HCT116 (cell line): ENCODE data around the gene ACSL3.

Experiments
- YY1 ChIP-seq: IDR thresholded peaks from 2 replicates; pipeline ENCODE4 v1.6.1; 2011; ENCODE audit warnings: low read length, low read depth, moderate library complexity, mild to moderate bottlenecking; ENCODE audit not compliant: insufficient replicate concordance; ENCODE audit errors: extremely low read depth
- TF ChIP-seq, protein P1 (sequence below), 3 experiments: fragments of 200-600 bp in 1 of 3; sonication (generic) in 1 of 3; IDR thresholded peaks in 2 of 3; conservative IDR thresholded peaks in 1 of 3; 2 replicates each; pipeline ENCODE4 v1.5.1; 2012 to 2017; ENCODE audit warnings: low read depth in 2 of 3, low read length in 2 of 3, antibody characterized with exemption in 1 of 3, borderline replicate concordance in 1 of 3, control low read depth in 1 of 3, mild to moderate bottlenecking in 1 of 3, mixed read lengths in 1 of 3, mixed run types in 1 of 3, moderate library complexity in 1 of 3; ENCODE audit not compliant: insufficient read depth in 1 of 3

DNA sequence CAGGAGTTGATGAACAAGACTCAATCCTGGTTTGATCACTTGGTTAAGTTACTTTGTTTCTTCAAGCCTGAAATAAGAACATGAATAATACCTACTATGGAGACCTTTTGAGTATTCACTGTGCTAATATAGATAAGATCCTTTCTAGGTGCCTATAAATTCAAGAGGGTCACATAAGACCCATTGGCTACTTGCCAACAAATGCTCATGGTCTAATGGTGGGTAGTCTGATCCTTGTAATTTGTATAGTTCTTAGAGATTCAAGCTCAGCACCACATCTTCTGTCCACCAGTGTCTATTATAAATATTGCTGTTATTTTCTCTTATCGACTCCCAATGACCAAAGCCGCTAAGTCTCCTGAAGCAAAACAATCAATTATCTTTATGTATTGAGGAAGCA is 27.4 kb upstream of the ACSL3 start:
- TF ChIP-seq, protein P1, sequence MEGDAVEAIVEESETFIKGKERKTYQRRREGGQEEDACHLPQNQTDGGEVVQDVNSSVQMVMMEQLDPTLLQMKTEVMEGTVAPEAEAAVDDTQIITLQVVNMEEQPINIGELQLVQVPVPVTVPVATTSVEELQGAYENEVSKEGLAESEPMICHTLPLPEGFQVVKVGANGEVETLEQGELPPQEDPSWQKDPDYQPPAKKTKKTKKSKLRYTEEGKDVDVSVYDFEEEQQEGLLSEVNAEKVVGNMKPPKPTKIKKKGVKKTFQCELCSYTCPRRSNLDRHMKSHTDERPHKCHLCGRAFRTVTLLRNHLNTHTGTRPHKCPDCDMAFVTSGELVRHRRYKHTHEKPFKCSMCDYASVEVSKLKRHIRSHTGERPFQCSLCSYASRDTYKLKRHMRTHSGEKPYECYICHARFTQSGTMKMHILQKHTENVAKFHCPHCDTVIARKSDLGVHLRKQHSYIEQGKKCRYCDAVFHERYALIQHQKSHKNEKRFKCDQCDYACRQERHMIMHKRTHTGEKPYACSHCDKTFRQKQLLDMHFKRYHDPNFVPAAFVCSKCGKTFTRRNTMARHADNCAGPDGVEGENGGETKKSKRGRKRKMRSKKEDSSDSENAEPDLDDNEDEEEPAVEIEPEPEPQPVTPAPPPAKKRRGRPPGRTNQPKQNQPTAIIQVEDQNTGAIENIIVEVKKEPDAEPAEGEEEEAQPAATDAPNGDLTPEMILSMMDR (IDR thresholded peaks at IDR 0.05 in 2 of 3, conservative IDR thresholded peaks at IDR 0.05 in 1 of 3; ENCODE audit: borderline replicate concordance in 1 of 3, insufficient read depth in 1 of 3, low read depth in 2 of 3, low read length in 2 of 3), result no peak
- TF ChIP-seq YY1, result no peak
